HepG2 (cell line): ENCODE results near the gene KIF13A. TPM values are rescaled to one million over a fixed set of nuclear protein-coding genes. Genes with fewer than 3 reads are reported as not detected.
A peak's percentile ranks its signal among the peaks of the same experiment; 100 is the strongest.

ENCODE experiments used
- JARID2 ChIP-seq: sonication (generic); formaldehyde crosslinking; IDR thresholded peaks from 2 replicates; pipeline ENCODE4 v1.8.1; 2023; ENCODE audit warnings: missing genetic modification reagents, inconsistent platforms; ENCODE audit not compliant: insufficient replicate concordance
- MIXL1 ChIP-seq: IDR thresholded peaks from 2 replicates; pipeline ENCODE4 v1.6.1; 2016
- MYNN ChIP-seq: sonication (generic); formaldehyde crosslinking; IDR thresholded peaks from 2 replicates; pipeline ENCODE4 v1.4.0; 2020; ENCODE audit warnings: mild to moderate bottlenecking, low read depth, missing genetic modification reagents
- NPAS2 ChIP-seq: sonication (generic); formaldehyde crosslinking; IDR thresholded peaks from 2 replicates; pipeline ENCODE4 v1.8.0; 2022; ENCODE audit warnings: mild to moderate bottlenecking, missing genetic modification reagents, borderline replicate concordance
- NR2F2 ChIP-seq: IDR thresholded peaks from 2 replicates; pipeline ENCODE4 v1.6.1; 2012; ENCODE audit warnings: low read depth, inconsistent platforms, borderline replicate concordance
- SAP130 ChIP-seq: IDR thresholded peaks from 2 replicates; pipeline ENCODE4 v1.6.1; 2016; ENCODE audit warnings: low read depth
- TCF7 ChIP-seq: sonication (generic); IDR thresholded peaks from 2 replicates; pipeline ENCODE4 v1.6.1; 2016; ENCODE audit warnings: antibody characterized with exemption, low read depth
- TP53 ChIP-seq: sonication (generic); formaldehyde crosslinking; conservative IDR thresholded peaks from 2 replicates; pipeline ENCODE4 v1.4.0; 2020; ENCODE audit warnings: missing genetic modification reagents
- ZFP36L1 ChIP-seq: sonication (generic); formaldehyde crosslinking; IDR thresholded peaks from 2 replicates; pipeline ENCODE4 v1.8.0; 2022; ENCODE audit warnings: mild to moderate bottlenecking, missing genetic modification reagents, moderate library complexity
- ZFP36L2 ChIP-seq: sonication (generic); formaldehyde crosslinking; IDR thresholded peaks from 2 replicates; pipeline ENCODE4 v1.4.0; 2020; ENCODE audit warnings: missing genetic modification reagents
- ZFY ChIP-seq: sonication (generic); formaldehyde crosslinking; IDR thresholded peaks from 2 replicates; pipeline ENCODE4 v1.4.0; 2020; ENCODE audit warnings: missing genetic modification reagents
- ZFYVE20 ChIP-seq: sonication (generic); formaldehyde crosslinking; IDR thresholded peaks from 2 replicates; pipeline ENCODE4 v1.8.0; 2023; ENCODE audit warnings: low read depth, mild to moderate bottlenecking, moderate library complexity, missing genetic modification reagents, borderline replicate concordance
- ZNF10 ChIP-seq: sonication (generic); formaldehyde crosslinking; IDR thresholded peaks from 2 replicates; pipeline ENCODE4 v1.4.0; 2020; ENCODE audit warnings: mild to moderate bottlenecking, low read depth, missing genetic modification reagents, borderline replicate concordance
- ZNF124 ChIP-seq: sonication (generic); formaldehyde crosslinking; IDR thresholded peaks from 2 replicates; pipeline ENCODE4 v1.4.0; 2020; ENCODE audit warnings: missing genetic modification reagents
- ZNF430 ChIP-seq: sonication (generic); formaldehyde crosslinking; IDR thresholded peaks from 2 replicates; pipeline ENCODE4 v1.9.0; 2021; ENCODE audit warnings: mild to moderate bottlenecking, missing genetic modification reagents
- ZNF510 ChIP-seq: sonication (generic); formaldehyde crosslinking; IDR thresholded peaks from 2 replicates; pipeline ENCODE4 v1.4.0; 2020; ENCODE audit warnings: low read depth, mild to moderate bottlenecking, missing genetic modification reagents
- ZNF543 ChIP-seq: sonication (generic); formaldehyde crosslinking; IDR thresholded peaks from 2 replicates; pipeline ENCODE4 v1.4.0; 2020; ENCODE audit warnings: mild to moderate bottlenecking, missing genetic modification reagents
- ZNF558 ChIP-seq: sonication (generic); formaldehyde crosslinking; IDR thresholded peaks from 2 replicates; pipeline ENCODE4 v1.9.0; 2022; ENCODE audit warnings: mild to moderate bottlenecking, missing genetic modification reagents, borderline replicate concordance
- ZNF788 ChIP-seq: sonication (generic); formaldehyde crosslinking; IDR thresholded peaks from 2 replicates; pipeline ENCODE4 v1.5.0; 2020; ENCODE audit warnings: mild to moderate bottlenecking, missing genetic modification reagents, borderline replicate concordance
- ZNF879 ChIP-seq: sonication (generic); formaldehyde crosslinking; IDR thresholded peaks from 2 replicates; pipeline ENCODE4 v1.8.1; 2023; ENCODE audit warnings: missing genetic modification reagents
- ZSCAN20 ChIP-seq: sonication (generic); formaldehyde crosslinking; IDR thresholded peaks from 2 replicates; pipeline ENCODE4 v1.4.0; 2020; ENCODE audit warnings: missing genetic modification reagents, mild to moderate bottlenecking, borderline replicate concordance
- polyA plus RNA-seq, 8 experiments: library from polyadenylated mRNA; depleted of rRNA in 3 of 8; stranded (reverse) in 7 of 8; unstranded in 1 of 8; fragments of >200 nt; fragmentation: Illumina TruSeq in 4 of 8; extraction: Trizol in 4 of 8; gene quantifications; 2 replicates each; pipeline versions ENCODE4 v1.2.1 to v1.2.3, GENCODE V29; 2011 to 2016; ENCODE audit warnings: low read depth in 4 of 8, missing spikeins in 1 of 8, mixed read lengths in 1 of 8; ENCODE audit not compliant: insufficient read depth in 1 of 8
- total RNA-seq, 5 experiments: library from RNA; depleted of rRNA; stranded (reverse); fragments of >200 nt; fragmentation: Illumina TruSeq; extraction: Trizol; gene quantifications; 2 replicates each; pipeline ENCODE4 v1.2.3, GENCODE V29; 2016; ENCODE audit warnings: low read depth in 1 of 5
- TF ChIP-seq, protein P1 (sequence below): fragments of 450-650 bp; IDR thresholded peaks from 2 replicates; pipeline ENCODE4 v1.6.1; 2017
- TF ChIP-seq, protein P2 (sequence below): sonication (generic); formaldehyde crosslinking; IDR thresholded peaks from 2 replicates; pipeline ENCODE4 v1.4.0; 2020; ENCODE audit warnings: missing genetic modification reagents
- TF ChIP-seq, protein P3 (sequence below): sonication (generic); formaldehyde crosslinking; IDR thresholded peaks from 2 replicates; pipeline ENCODE4 v1.4.0; 2020; ENCODE audit warnings: missing genetic modification reagents, borderline replicate concordance

The KIF13A gene
- total and polyA plus RNA-seq, 2 of the 13 experiments (the other 11 are each of a cell fraction or from before 2014, with no cell fraction given), result 21.1 to 37.2 TPM

DNA sequence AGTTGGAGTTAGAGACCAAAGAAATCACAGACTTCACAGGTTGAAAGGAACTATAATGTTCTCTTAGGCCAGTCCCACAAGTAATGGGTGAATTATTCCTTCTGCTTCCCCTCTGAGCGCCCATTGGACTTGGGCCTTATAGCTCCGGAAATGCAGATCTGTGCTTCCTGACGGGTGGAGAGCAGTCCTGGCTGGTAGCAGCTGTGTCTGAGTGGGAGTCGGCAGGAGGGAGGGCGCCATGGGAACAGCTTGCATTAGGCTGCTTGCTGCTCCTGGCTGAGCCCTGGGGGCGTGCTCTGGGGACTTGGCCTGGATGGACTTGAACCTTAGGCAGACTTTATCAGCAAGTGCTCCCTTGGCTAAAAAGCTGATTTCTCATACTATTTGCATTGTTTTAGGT, 262.4 kb downstream of the KIF13A start (continued):
- TF ChIP-seq, protein P1, sequence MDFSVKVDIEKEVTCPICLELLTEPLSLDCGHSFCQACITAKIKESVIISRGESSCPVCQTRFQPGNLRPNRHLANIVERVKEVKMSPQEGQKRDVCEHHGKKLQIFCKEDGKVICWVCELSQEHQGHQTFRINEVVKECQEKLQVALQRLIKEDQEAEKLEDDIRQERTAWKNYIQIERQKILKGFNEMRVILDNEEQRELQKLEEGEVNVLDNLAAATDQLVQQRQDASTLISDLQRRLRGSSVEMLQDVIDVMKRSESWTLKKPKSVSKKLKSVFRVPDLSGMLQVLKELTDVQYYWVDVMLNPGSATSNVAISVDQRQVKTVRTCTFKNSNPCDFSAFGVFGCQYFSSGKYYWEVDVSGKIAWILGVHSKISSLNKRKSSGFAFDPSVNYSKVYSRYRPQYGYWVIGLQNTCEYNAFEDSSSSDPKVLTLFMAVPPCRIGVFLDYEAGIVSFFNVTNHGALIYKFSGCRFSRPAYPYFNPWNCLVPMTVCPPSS, result no peak
- TF ChIP-seq ZNF543 (CRISPR knock-in tag) (no peak), ZFYVE20 (CRISPR knock-in tag) (no peak), JARID2 (CRISPR knock-in tag) (no peak), ZNF430 (CRISPR knock-in tag) (no peak), TCF7 (no peak), ZNF510 (CRISPR knock-in tag) (no peak), ZFP36L2 (CRISPR knock-in tag) (no peak), ZNF788 (CRISPR knock-in tag) (peak; percentile 60; the same call in 1 of the 2 replicates), TP53 (no peak), ZNF10 (CRISPR knock-in tag) (no peak), ZNF558 (CRISPR knock-in tag) (no peak), MYNN (CRISPR knock-in tag) (no peak), NR2F2 (no peak), ZNF879 (CRISPR knock-in tag) (no peak), NPAS2 (CRISPR knock-in tag) (no peak), ZFP36L1 (CRISPR knock-in tag) (no peak), ZSCAN20 (CRISPR knock-in tag) (no peak), ZNF124 (CRISPR knock-in tag) (peak; percentile 87), SAP130 (CRISPR knock-in tag) (peak; percentile 77), ZFY (CRISPR knock-in tag) (peak; percentile 51; the same call in 1 of the 2 replicates), MIXL1 (peak; percentile 73)
- TF ChIP-seq, protein P2, sequence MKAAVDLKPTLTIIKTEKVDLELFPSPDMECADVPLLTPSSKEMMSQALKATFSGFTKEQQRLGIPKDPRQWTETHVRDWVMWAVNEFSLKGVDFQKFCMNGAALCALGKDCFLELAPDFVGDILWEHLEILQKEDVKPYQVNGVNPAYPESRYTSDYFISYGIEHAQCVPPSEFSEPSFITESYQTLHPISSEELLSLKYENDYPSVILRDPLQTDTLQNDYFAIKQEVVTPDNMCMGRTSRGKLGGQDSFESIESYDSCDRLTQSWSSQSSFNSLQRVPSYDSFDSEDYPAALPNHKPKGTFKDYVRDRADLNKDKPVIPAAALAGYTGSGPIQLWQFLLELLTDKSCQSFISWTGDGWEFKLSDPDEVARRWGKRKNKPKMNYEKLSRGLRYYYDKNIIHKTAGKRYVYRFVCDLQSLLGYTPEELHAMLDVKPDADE (CRISPR knock-in tag), result no peak
- TF ChIP-seq, protein P3, sequence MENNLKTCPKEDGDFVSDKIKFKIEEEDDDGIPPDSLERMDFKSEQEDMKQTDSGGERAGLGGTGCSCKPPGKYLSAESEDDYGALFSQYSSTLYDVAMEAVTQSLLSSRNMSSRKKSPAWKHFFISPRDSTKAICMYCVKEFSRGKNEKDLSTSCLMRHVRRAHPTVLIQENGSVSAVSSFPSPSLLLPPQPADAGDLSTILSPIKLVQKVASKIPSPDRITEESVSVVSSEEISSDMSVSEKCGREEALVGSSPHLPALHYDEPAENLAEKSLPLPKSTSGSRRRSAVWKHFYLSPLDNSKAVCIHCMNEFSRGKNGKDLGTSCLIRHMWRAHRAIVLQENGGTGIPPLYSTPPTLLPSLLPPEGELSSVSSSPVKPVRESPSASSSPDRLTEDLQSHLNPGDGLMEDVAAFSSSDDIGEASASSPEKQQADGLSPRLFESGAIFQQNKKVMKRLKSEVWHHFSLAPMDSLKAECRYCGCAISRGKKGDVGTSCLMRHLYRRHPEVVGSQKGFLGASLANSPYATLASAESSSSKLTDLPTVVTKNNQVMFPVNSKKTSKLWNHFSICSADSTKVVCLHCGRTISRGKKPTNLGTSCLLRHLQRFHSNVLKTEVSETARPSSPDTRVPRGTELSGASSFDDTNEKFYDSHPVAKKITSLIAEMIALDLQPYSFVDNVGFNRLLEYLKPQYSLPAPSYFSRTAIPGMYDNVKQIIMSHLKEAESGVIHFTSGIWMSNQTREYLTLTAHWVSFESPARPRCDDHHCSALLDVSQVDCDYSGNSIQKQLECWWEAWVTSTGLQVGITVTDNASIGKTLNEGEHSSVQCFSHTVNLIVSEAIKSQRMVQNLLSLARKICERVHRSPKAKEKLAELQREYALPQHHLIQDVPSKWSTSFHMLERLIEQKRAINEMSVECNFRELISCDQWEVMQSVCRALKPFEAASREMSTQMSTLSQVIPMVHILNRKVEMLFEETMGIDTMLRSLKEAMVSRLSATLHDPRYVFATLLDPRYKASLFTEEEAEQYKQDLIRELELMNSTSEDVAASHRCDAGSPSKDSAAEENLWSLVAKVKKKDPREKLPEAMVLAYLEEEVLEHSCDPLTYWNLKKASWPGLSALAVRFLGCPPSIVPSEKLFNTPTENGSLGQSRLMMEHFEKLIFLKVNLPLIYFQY, result 0 out of 2 replicates have a peak, but pooled peaks have one; percentile 21
